EH (cell line): ENCODE measurements around the gene CXCL6.

ENCODE experiments used
- DNase-seq: peaks from one replicate; pipeline ENCODE4 v3.0.0-alpha.2; 2015; ENCODE audit warnings: low read depth

Gene CXCL6

GRCh38 chr4:73842696-73843095 lies 6.2 kb downstream of the CXCL6 start:
- DNase-seq: no peak

- no peak for DNase-seq
These were observed 6.9 kb downstream of the CXCL6 start for GRCh38 chr4:73843369-73843768.

GRCh38 chr4:73844345-73844744 lies 7.9 kb downstream of the CXCL6 start:
- DNase-seq: peak; percentile 60

- DNase-seq: no peak
These were observed 8.3 kb downstream of the CXCL6 start for GRCh38 chr4:73844806-73845205.

GRCh38 chr4:73847526-73848182 lies 11.2 kb downstream of the CXCL6 start:
- no peak for DNase-seq

- DNase-seq: no peak
These were observed 11.8 kb downstream of the CXCL6 start for GRCh38 chr4:73848183-73848777.

GRCh38 chr4:73850261-73850970 lies 13.9 kb downstream of the CXCL6 start:
- DNase-seq: no peak

- no peak for DNase-seq
These were observed 14.8 kb downstream of the CXCL6 start for GRCh38 chr4:73851293-73851692.

- no peak for DNase-seq
These were observed 16.3 kb downstream of the CXCL6 start for GRCh38 chr4:73852771-73853170.

- no peak for DNase-seq
These were observed 16.8 kb downstream of the CXCL6 start, which contains the start of gene PF4V1 for GRCh38 chr4:73853246-73853704. Gene PF4V1, plus strand, starts transcription at chr4:73853296. Its CDS starts 67 bp downstream, at chr4:73853363.

- no peak for DNase-seq
These were observed 17.4 kb downstream of the CXCL6 start for GRCh38 chr4:73853718-73854473.

- no peak for DNase-seq
These were observed 18.9 kb downstream of the CXCL6 start for GRCh38 chr4:73855406-73855805.

- peak; percentile 80 for DNase-seq
These were observed 20.0 kb downstream of the CXCL6 start for GRCh38 chr4:73856518-73856917.

GRCh38 chr4:73859614-73860088 lies 23.2 kb downstream of the CXCL6 start:
- peak; percentile 87 for DNase-seq

GRCh38 chr4:73860181-73860580 lies 23.7 kb downstream of the CXCL6 start:
- DNase-seq: no peak

GRCh38 chr4:73860917-73861316 lies 24.4 kb downstream of the CXCL6 start:
- DNase-seq: no peak

- DNase-seq: peak; percentile 47
These were observed 25.8 kb downstream of the CXCL6 start for GRCh38 chr4:73862322-73862721.

GRCh38 chr4:73864365-73864764 lies 27.9 kb downstream of the CXCL6 start:
- no peak for DNase-seq

- no peak for DNase-seq
These were observed 28.5 kb downstream of the CXCL6 start for GRCh38 chr4:73864961-73865360.

GRCh38 chr4:73865431-73866096 lies 29.1 kb downstream of the CXCL6 start:
- DNase-seq: no peak

GRCh38 chr4:73866246-73866645 lies 29.8 kb downstream of the CXCL6 start:
- DNase-seq: no peak

GRCh38 chr4:73867783-73868182 lies 31.3 kb downstream of the CXCL6 start:
- DNase-seq: no peak
